HEK293 (cell line): ENCODE data around the gene PITX1.

Source experiments
- KLF16 ChIP-seq: fragments of 450-650 bp; formaldehyde crosslinking; IDR thresholded peaks from 2 replicates; pipeline ENCODE4 v1.5.1; 2017; ENCODE audit warnings: missing biosample characterization, missing genetic modification characterization
- TF ChIP-seq, protein P1 (sequence below): fragments of 450-650 bp; formaldehyde crosslinking; IDR thresholded peaks from 2 replicates; pipeline ENCODE4 v1.5.1; 2016; ENCODE audit warnings: missing biosample characterization, missing genetic modification characterization

DNA sequence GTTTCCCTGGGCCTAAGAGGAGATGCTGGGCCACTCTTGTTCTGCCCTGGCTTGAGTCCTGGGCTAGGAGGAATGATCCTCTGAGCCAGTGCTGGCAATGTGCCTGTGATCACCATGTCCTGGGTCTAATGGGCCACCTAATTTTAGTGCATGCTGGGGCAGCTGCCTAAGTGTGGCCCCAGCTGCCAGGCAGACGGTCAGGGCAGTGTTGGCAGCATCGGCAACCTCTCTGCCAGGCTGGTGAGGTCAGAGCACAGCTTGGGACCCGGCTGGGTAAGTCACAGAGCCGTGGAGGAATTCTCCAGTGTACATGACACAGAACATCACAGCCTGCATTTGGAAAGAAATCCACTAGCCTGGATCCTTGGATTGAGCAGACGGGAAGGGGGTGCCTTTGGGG, 21.4 kb upstream of the PITX1 start:
- no peak for TF ChIP-seq KLF16 (tag by site-specific recombination)
- TF ChIP-seq, protein P1, sequence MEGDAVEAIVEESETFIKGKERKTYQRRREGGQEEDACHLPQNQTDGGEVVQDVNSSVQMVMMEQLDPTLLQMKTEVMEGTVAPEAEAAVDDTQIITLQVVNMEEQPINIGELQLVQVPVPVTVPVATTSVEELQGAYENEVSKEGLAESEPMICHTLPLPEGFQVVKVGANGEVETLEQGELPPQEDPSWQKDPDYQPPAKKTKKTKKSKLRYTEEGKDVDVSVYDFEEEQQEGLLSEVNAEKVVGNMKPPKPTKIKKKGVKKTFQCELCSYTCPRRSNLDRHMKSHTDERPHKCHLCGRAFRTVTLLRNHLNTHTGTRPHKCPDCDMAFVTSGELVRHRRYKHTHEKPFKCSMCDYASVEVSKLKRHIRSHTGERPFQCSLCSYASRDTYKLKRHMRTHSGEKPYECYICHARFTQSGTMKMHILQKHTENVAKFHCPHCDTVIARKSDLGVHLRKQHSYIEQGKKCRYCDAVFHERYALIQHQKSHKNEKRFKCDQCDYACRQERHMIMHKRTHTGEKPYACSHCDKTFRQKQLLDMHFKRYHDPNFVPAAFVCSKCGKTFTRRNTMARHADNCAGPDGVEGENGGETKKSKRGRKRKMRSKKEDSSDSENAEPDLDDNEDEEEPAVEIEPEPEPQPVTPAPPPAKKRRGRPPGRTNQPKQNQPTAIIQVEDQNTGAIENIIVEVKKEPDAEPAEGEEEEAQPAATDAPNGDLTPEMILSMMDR (tag by site-specific recombination), result no peak
